ENCODE results near the gene ACVR1B.

DNA sequence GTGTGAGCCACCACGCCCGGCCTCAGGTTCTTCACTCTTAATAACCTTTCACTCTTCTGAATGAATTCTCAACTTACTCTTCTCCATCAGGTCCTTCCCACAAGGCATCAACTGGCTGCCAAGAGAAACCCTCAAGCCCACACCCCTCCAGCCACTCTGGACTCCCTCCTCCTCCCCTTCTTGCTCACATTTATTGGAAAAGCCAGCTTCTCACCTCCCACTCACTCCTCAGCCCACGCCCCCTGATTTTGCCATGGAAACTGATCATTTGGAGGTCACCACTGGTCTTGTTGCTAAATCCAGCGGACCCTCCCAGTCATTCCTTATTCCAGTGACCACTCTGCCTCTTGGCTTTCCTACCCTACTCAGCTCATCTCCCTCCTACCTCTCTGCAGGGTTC is 17.4 kb upstream of the ACVR1B start:
- TF ChIP-seq, protein P1, sequence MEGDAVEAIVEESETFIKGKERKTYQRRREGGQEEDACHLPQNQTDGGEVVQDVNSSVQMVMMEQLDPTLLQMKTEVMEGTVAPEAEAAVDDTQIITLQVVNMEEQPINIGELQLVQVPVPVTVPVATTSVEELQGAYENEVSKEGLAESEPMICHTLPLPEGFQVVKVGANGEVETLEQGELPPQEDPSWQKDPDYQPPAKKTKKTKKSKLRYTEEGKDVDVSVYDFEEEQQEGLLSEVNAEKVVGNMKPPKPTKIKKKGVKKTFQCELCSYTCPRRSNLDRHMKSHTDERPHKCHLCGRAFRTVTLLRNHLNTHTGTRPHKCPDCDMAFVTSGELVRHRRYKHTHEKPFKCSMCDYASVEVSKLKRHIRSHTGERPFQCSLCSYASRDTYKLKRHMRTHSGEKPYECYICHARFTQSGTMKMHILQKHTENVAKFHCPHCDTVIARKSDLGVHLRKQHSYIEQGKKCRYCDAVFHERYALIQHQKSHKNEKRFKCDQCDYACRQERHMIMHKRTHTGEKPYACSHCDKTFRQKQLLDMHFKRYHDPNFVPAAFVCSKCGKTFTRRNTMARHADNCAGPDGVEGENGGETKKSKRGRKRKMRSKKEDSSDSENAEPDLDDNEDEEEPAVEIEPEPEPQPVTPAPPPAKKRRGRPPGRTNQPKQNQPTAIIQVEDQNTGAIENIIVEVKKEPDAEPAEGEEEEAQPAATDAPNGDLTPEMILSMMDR (IDR thresholded peaks at IDR 0.05; ENCODE audit: borderline replicate concordance, extremely low read depth, low read length, poor library complexity, severe bottlenecking) = no peak
- TF ChIP-seq EZH2 (IDR thresholded peaks at IDR 0.05; ENCODE audit: borderline replicate concordance, low read depth, low read length, severe bottlenecking) = no peak

Measured in DND-41 (cell line).